ENCODE measurements around the gene WNT5A.

Gene WNT5A

GRCh38 chr3:55486857-55487380 is at the start of gene WNT5A:
Gene WNT5A, minus strand, starts transcription at chr3:55487306. Its CDS starts 321 bp downstream, at chr3:55486985.
- H3K9me3 ChIP-seq (ENCODE audit: control insufficient read depth, insufficient read depth, low read length): no peaks in the 10 kb centered on the region
- peak within 1 kb of the TSS; percentile 67 for H3K4me3 ChIP-seq (ENCODE audit: low read depth, low read length)
- peak within 1 kb of the TSS; percentile 45; the same call in 1 of the 2 replicates for H3K9ac ChIP-seq (ENCODE audit: low read depth, low read length)
- H3K27ac ChIP-seq (ENCODE audit: low read depth, low read length): peak within 1 kb of the TSS; percentile 20
- peaks cover 33% of the 10 kb centered on the region for H3K4me1 ChIP-seq (ENCODE audit: control insufficient read depth, insufficient read depth, low read length)
- peaks cover 91% of the 10 kb centered on the region for H3K27me3 ChIP-seq (ENCODE audit: control insufficient read depth, insufficient read depth, low read length)
- H3K36me3 ChIP-seq (ENCODE audit: control insufficient read depth, insufficient read depth, low read length): no peaks in the 10 kb centered on the region

- Histone ChIP-seq H3K27me3 (ENCODE audit: control insufficient read depth, insufficient read depth, low read length) (no peaks in the 10 kb centered on the region), H3K4me1 (ENCODE audit: control insufficient read depth, insufficient read depth, low read length) (peaks cover 26% of the 10 kb centered on the region), H3K9ac (ENCODE audit: low read depth, low read length) (no peak overlapping the region), H3K4me3 (ENCODE audit: low read depth, low read length) (no peak overlapping the region), H3K36me3 (ENCODE audit: control insufficient read depth, insufficient read depth, low read length) (no peaks in the 10 kb centered on the region), H3K9me3 (ENCODE audit: control insufficient read depth, insufficient read depth, low read length) (no peaks in the 10 kb centered on the region), H3K27ac (ENCODE audit: low read depth, low read length) (no peak overlapping the region)
These were observed 47.8 kb upstream of the WNT5A start for GRCh38 chr3:55534876-55535275.

GRCh38 chr3:55532806-55533205 is 45.7 kb upstream of the WNT5A start:
- Histone ChIP-seq H3K36me3 (ENCODE audit: control insufficient read depth, insufficient read depth, low read length) (no peaks in the 10 kb centered on the region), H3K27me3 (ENCODE audit: control insufficient read depth, insufficient read depth, low read length) (no peaks in the 10 kb centered on the region), H3K4me3 (ENCODE audit: low read depth, low read length) (no peak overlapping the region), H3K9ac (ENCODE audit: low read depth, low read length) (no peak overlapping the region), H3K27ac (ENCODE audit: low read depth, low read length) (no peak overlapping the region), H3K9me3 (ENCODE audit: control insufficient read depth, insufficient read depth, low read length) (no peaks in the 10 kb centered on the region), H3K4me1 (ENCODE audit: control insufficient read depth, insufficient read depth, low read length) (peaks cover 14% of the 10 kb centered on the region)

- no peaks in the 10 kb centered on the region for H3K36me3 ChIP-seq (ENCODE audit: control insufficient read depth, insufficient read depth, low read length)
- H3K27ac ChIP-seq (ENCODE audit: low read depth, low read length): no peak overlapping the region
- H3K4me3 ChIP-seq (ENCODE audit: low read depth, low read length): no peak overlapping the region
- no peaks in the 10 kb centered on the region for H3K27me3 ChIP-seq (ENCODE audit: control insufficient read depth, insufficient read depth, low read length)
- H3K9me3 ChIP-seq (ENCODE audit: control insufficient read depth, insufficient read depth, low read length): no peaks in the 10 kb centered on the region
- peaks cover 14% of the 10 kb centered on the region for H3K4me1 ChIP-seq (ENCODE audit: control insufficient read depth, insufficient read depth, low read length)
- no peak overlapping the region for H3K9ac ChIP-seq (ENCODE audit: low read depth, low read length)
These were observed 44.2 kb upstream of the WNT5A start for GRCh38 chr3:55531321-55531720.

GRCh38 chr3:55527361-55527760 is 40.3 kb upstream of the WNT5A start:
- H3K4me1 ChIP-seq (ENCODE audit: control insufficient read depth, insufficient read depth, low read length): peaks cover 19% of the 10 kb centered on the region
- H3K27ac ChIP-seq (ENCODE audit: low read depth, low read length): no peak overlapping the region
- H3K4me3 ChIP-seq (ENCODE audit: low read depth, low read length): no peak overlapping the region
- no peaks in the 10 kb centered on the region for H3K27me3 ChIP-seq (ENCODE audit: control insufficient read depth, insufficient read depth, low read length)
- H3K9me3 ChIP-seq (ENCODE audit: control insufficient read depth, insufficient read depth, low read length): no peaks in the 10 kb centered on the region
- H3K9ac ChIP-seq (ENCODE audit: low read depth, low read length): no peak overlapping the region
- H3K36me3 ChIP-seq (ENCODE audit: control insufficient read depth, insufficient read depth, low read length): no peaks in the 10 kb centered on the region

GRCh38 chr3:55526332-55527030 is 39.4 kb upstream of the WNT5A start:
- Histone ChIP-seq H3K36me3 (ENCODE audit: control insufficient read depth, insufficient read depth, low read length) (no peaks in the 10 kb centered on the region), H3K9me3 (ENCODE audit: control insufficient read depth, insufficient read depth, low read length) (no peaks in the 10 kb centered on the region), H3K9ac (ENCODE audit: low read depth, low read length) (no peak overlapping the region), H3K27me3 (ENCODE audit: control insufficient read depth, insufficient read depth, low read length) (no peaks in the 10 kb centered on the region), H3K27ac (ENCODE audit: low read depth, low read length) (no peak overlapping the region), H3K4me3 (ENCODE audit: low read depth, low read length) (no peak overlapping the region), H3K4me1 (ENCODE audit: control insufficient read depth, insufficient read depth, low read length) (peaks cover 25% of the 10 kb centered on the region)

- Histone ChIP-seq H3K27me3 (ENCODE audit: control insufficient read depth, insufficient read depth, low read length) (no peaks in the 10 kb centered on the region), H3K9ac (ENCODE audit: low read depth, low read length) (no peak overlapping the region), H3K4me1 (ENCODE audit: control insufficient read depth, insufficient read depth, low read length) (peaks cover 25% of the 10 kb centered on the region), H3K4me3 (ENCODE audit: low read depth, low read length) (no peak overlapping the region), H3K9me3 (ENCODE audit: control insufficient read depth, insufficient read depth, low read length) (no peaks in the 10 kb centered on the region), H3K27ac (ENCODE audit: low read depth, low read length) (no peak overlapping the region), H3K36me3 (ENCODE audit: control insufficient read depth, insufficient read depth, low read length) (no peaks in the 10 kb centered on the region)
These were observed 38.3 kb upstream of the WNT5A start for GRCh38 chr3:55525436-55525835.

- no peaks in the 10 kb centered on the region for H3K36me3 ChIP-seq (ENCODE audit: control insufficient read depth, insufficient read depth, low read length)
- H3K27ac ChIP-seq (ENCODE audit: low read depth, low read length): no peak overlapping the region
- H3K9ac ChIP-seq (ENCODE audit: low read depth, low read length): no peak overlapping the region
- H3K27me3 ChIP-seq (ENCODE audit: control insufficient read depth, insufficient read depth, low read length): no peaks in the 10 kb centered on the region
- peaks cover 26% of the 10 kb centered on the region for H3K4me1 ChIP-seq (ENCODE audit: control insufficient read depth, insufficient read depth, low read length)
- no peak overlapping the region for H3K4me3 ChIP-seq (ENCODE audit: low read depth, low read length)
- H3K9me3 ChIP-seq (ENCODE audit: control insufficient read depth, insufficient read depth, low read length): no peaks in the 10 kb centered on the region
These were observed 37.6 kb upstream of the WNT5A start for GRCh38 chr3:55524565-55525244.

GRCh38 chr3:55523471-55523870 is 36.4 kb upstream of the WNT5A start:
- Histone ChIP-seq H3K9me3 (ENCODE audit: control insufficient read depth, insufficient read depth, low read length) (no peaks in the 10 kb centered on the region), H3K36me3 (ENCODE audit: control insufficient read depth, insufficient read depth, low read length) (no peaks in the 10 kb centered on the region), H3K4me3 (ENCODE audit: low read depth, low read length) (no peak overlapping the region), H3K27ac (ENCODE audit: low read depth, low read length) (no peak overlapping the region), H3K4me1 (ENCODE audit: control insufficient read depth, insufficient read depth, low read length) (peaks cover 33% of the 10 kb centered on the region), H3K27me3 (ENCODE audit: control insufficient read depth, insufficient read depth, low read length) (no peaks in the 10 kb centered on the region), H3K9ac (ENCODE audit: low read depth, low read length) (no peak overlapping the region)

- peak overlapping the region; percentile 57 for H3K27ac ChIP-seq (ENCODE audit: low read depth, low read length)
- peaks cover 33% of the 10 kb centered on the region for H3K4me1 ChIP-seq (ENCODE audit: control insufficient read depth, insufficient read depth, low read length)
- no peaks in the 10 kb centered on the region for H3K27me3 ChIP-seq (ENCODE audit: control insufficient read depth, insufficient read depth, low read length)
- no peaks in the 10 kb centered on the region for H3K9me3 ChIP-seq (ENCODE audit: control insufficient read depth, insufficient read depth, low read length)
- H3K36me3 ChIP-seq (ENCODE audit: control insufficient read depth, insufficient read depth, low read length): no peaks in the 10 kb centered on the region
- H3K4me3 ChIP-seq (ENCODE audit: low read depth, low read length): no peak overlapping the region
- no peak overlapping the region for H3K9ac ChIP-seq (ENCODE audit: low read depth, low read length)
These were observed 34.8 kb upstream of the WNT5A start for GRCh38 chr3:55521738-55522421.

Data from HUES48 (cell line).